HepG2 (cell line): ENCODE results near the gene UNG. TPM values are rescaled to one million over a fixed set of nuclear protein-coding genes. Genes with fewer than 3 reads are reported as not detected.

Experiments
- ETV6 ChIP-seq: sonication (generic); formaldehyde crosslinking; conservative IDR thresholded peaks from 2 replicates; pipeline ENCODE4 v1.4.0; 2020; ENCODE audit warnings: missing genetic modification reagents
- FOXK1 ChIP-seq: sonication (generic); formaldehyde crosslinking; IDR thresholded peaks from 2 replicates; pipeline ENCODE4 v1.4.0; 2020; ENCODE audit warnings: low read depth, missing genetic modification reagents, borderline replicate concordance
- FOXO4 ChIP-seq: sonication (generic); formaldehyde crosslinking; conservative IDR thresholded peaks from 2 replicates; pipeline ENCODE4 v1.8.1; 2023; ENCODE audit warnings: missing genetic modification reagents
- GABPB1 ChIP-seq: IDR thresholded peaks from 2 replicates; pipeline ENCODE4 v1.6.1; 2016; ENCODE audit warnings: mild to moderate bottlenecking, missing genetic modification reagents, moderate library complexity, missing compliant biosample characterization
- GMEB1 ChIP-seq: sonication (generic); formaldehyde crosslinking; IDR thresholded peaks from 2 replicates; pipeline ENCODE4 v1.5.1; 2020; ENCODE audit warnings: missing genetic modification reagents, mild to moderate bottlenecking, borderline replicate concordance
- HMG20B ChIP-seq: conservative IDR thresholded peaks from 2 replicates; pipeline ENCODE4 v1.6.1; 2016; ENCODE audit warnings: missing genetic modification reagents, missing compliant biosample characterization
- NRL ChIP-seq: sonication (generic); formaldehyde crosslinking; IDR thresholded peaks from 2 replicates; pipeline ENCODE4 v1.5.0; 2020; ENCODE audit warnings: missing genetic modification reagents, mild to moderate bottlenecking, moderate library complexity, borderline replicate concordance
- RARG ChIP-seq: sonication (generic); formaldehyde crosslinking; IDR thresholded peaks from 2 replicates; pipeline ENCODE4 v1.4.0; 2020; ENCODE audit warnings: low read depth, mild to moderate bottlenecking, missing genetic modification reagents
- SP1 ChIP-seq, 2 experiments: fragments of 450-650 bp in 1 of 2; sonication (generic) in 1 of 2; formaldehyde crosslinking in 1 of 2; IDR thresholded peaks; 2 replicates each; pipeline versions ENCODE4 v1.4.0 to v1.6.1; 2016 to 2020; ENCODE audit warnings: missing genetic modification reagents in 1 of 2
- TFDP1 ChIP-seq: IDR thresholded peaks from 2 replicates; pipeline ENCODE4 v1.6.1; 2016; ENCODE audit warnings: missing compliant biosample characterization, missing genetic modification reagents, borderline replicate concordance
- TFDP2 ChIP-seq: sonication (generic); formaldehyde crosslinking; IDR thresholded peaks from 2 replicates; pipeline ENCODE4 v1.4.0; 2020; ENCODE audit warnings: missing genetic modification reagents
- TFE3 ChIP-seq: IDR thresholded peaks from 2 replicates; pipeline ENCODE4 v1.6.1; 2016
- TIGD3 ChIP-seq: sonication (generic); formaldehyde crosslinking; IDR thresholded peaks from 2 replicates; pipeline ENCODE4 v1.5.1; 2020; ENCODE audit warnings: mild to moderate bottlenecking, missing genetic modification reagents, borderline replicate concordance
- ZC3H4 ChIP-seq: sonication (generic); formaldehyde crosslinking; IDR thresholded peaks from 2 replicates; pipeline ENCODE4 v1.4.0; 2020; ENCODE audit warnings: missing genetic modification reagents, borderline replicate concordance
- ZFAT ChIP-seq: sonication (generic); formaldehyde crosslinking; conservative IDR thresholded peaks from 2 replicates; pipeline ENCODE4 v1.8.1; 2023; ENCODE audit warnings: missing genetic modification reagents, inconsistent platforms
- ZMYM3 ChIP-seq: sonication (generic); formaldehyde crosslinking; IDR thresholded peaks from 2 replicates; pipeline ENCODE4 v1.5.1; 2020; ENCODE audit warnings: mild to moderate bottlenecking, missing genetic modification reagents
- ZNF282 ChIP-seq: fragments of 450-650 bp; IDR thresholded peaks from 2 replicates; pipeline ENCODE4 v1.6.1; 2018; ENCODE audit not compliant: partially characterized antibody
- ZNF577 ChIP-seq: sonication (generic); formaldehyde crosslinking; IDR thresholded peaks from 2 replicates; pipeline ENCODE4 v1.4.0; 2020; ENCODE audit warnings: mild to moderate bottlenecking, low read depth, missing genetic modification reagents, borderline replicate concordance
- ZNF777 ChIP-seq: sonication (generic); formaldehyde crosslinking; IDR thresholded peaks from 2 replicates; pipeline ENCODE4 v1.4.0; 2020; ENCODE audit warnings: missing genetic modification reagents
- polyA plus RNA-seq, 8 experiments: library from polyadenylated mRNA; depleted of rRNA in 3 of 8; stranded (reverse) in 7 of 8; unstranded in 1 of 8; fragments of >200 nt; fragmentation: Illumina TruSeq in 4 of 8; extraction: Trizol in 4 of 8; gene quantifications; 2 replicates each; pipeline versions ENCODE4 v1.2.1 to v1.2.3, GENCODE V29; 2011 to 2016; ENCODE audit warnings: low read depth in 4 of 8, missing spikeins in 1 of 8, mixed read lengths in 1 of 8; ENCODE audit not compliant: insufficient read depth in 1 of 8
- total RNA-seq, 5 experiments: library from RNA; depleted of rRNA; stranded (reverse); fragments of >200 nt; fragmentation: Illumina TruSeq; extraction: Trizol; gene quantifications; 2 replicates each; pipeline ENCODE4 v1.2.3, GENCODE V29; 2016; ENCODE audit warnings: low read depth in 1 of 5

The UNG gene
- total and polyA plus RNA-seq, 2 of the 13 experiments (the other 11 are each of a cell fraction or from before 2014, with no cell fraction given), result 23.3 to 114 TPM

GRCh38 chr12:109093022-109093918 is 4.1 kb upstream of the UNG start, which contains the start of gene ALKBH2 (continued):
- TF ChIP-seq TFDP1 (CRISPR knock-in tag) (peak; percentile 99), ETV6 (CRISPR knock-in tag) (peak; percentile 57; the same call in 1 of the 2 replicates), FOXK1 (CRISPR knock-in tag) (peak; percentile 86; the same call in 1 of the 2 replicates), GABPB1 (peak; percentile 99), NRL (CRISPR knock-in tag) (peak; percentile 85; the same call in 1 of the 2 replicates), ZC3H4 (CRISPR knock-in tag) (no peak; the same call in 1 of the 2 replicates), TFE3 (CRISPR knock-in tag) (peak; percentile 77), ZNF577 (CRISPR knock-in tag) (peak; percentile 86; the same call in 1 of the 2 replicates), SP1 (IDR thresholded peaks at IDR 0.05) (no peak), SP1 (CRISPR knock-in tag; IDR thresholded peaks at IDR 0.05) (peak; percentile 58; the same call in 1 of the 2 replicates), TIGD3 (CRISPR knock-in tag) (0 out of 2 replicates have a peak, but pooled peaks have one; percentile 45), ZMYM3 (peak; percentile 97), TFDP2 (CRISPR knock-in tag) (peak; percentile 97), ZFAT (no peak), ZNF282 (no peak), GMEB1 (CRISPR knock-in tag) (peak; percentile 91), HMG20B (CRISPR knock-in tag) (no peak; the same call in 1 of the 2 replicates), ZNF777 (CRISPR knock-in tag) (peak; percentile 65), RARG (CRISPR knock-in tag) (no peak), FOXO4 (0 out of 2 replicates have a peak, but pooled peaks have one; percentile 20)
